Central memory CD8-positive, alpha-beta T cell (primary cell): Measurements from ENCODE around the gene C12orf56.

Experiments used
- ATAC-seq: fragments of 150-1000 bp; cut with Tn5 transposase; replicated peaks from 2 replicates; pipeline ENCODE4 v1.10.0; 2022; ENCODE audit warnings: mild to moderate bottlenecking, moderate FRiP score, moderate number of reproducible peaks; ENCODE audit not compliant: poor library complexity, severe bottlenecking; ENCODE audit errors: extremely low read depth
- DNase-seq, 2 donors: peaks; one replicate each; pipeline ENCODE4 v3.0.0; 2021; ENCODE audit warnings: low spot score in 2 of 2
- H3K27ac Mint-ChIP-seq: one replicate; pipeline ENCODE4 v1.8.0; 2022; ENCODE audit warnings: low read depth, mild to moderate bottlenecking, moderate library complexity, mixed read lengths
- H3K27me3 Mint-ChIP-seq: one replicate; pipeline ENCODE4 v1.8.0; 2022; ENCODE audit warnings: mixed read lengths
- H3K36me3 Mint-ChIP-seq: one replicate; pipeline ENCODE4 v1.8.0; 2022; ENCODE audit warnings: mild to moderate bottlenecking, moderate library complexity, mixed read lengths; ENCODE audit not compliant: insufficient read depth
- H3K4me1 Mint-ChIP-seq: one replicate; pipeline ENCODE4 v1.8.0; 2022; ENCODE audit warnings: mixed read lengths
- H3K4me3 Mint-ChIP-seq: one replicate; pipeline ENCODE4 v1.8.0; 2022; ENCODE audit warnings: mild to moderate bottlenecking, moderate library complexity, mixed read lengths
- H3K9me3 Mint-ChIP-seq: one replicate; pipeline ENCODE4 v1.8.0; 2022; ENCODE audit warnings: mixed read lengths

Gene C12orf56

DNA sequence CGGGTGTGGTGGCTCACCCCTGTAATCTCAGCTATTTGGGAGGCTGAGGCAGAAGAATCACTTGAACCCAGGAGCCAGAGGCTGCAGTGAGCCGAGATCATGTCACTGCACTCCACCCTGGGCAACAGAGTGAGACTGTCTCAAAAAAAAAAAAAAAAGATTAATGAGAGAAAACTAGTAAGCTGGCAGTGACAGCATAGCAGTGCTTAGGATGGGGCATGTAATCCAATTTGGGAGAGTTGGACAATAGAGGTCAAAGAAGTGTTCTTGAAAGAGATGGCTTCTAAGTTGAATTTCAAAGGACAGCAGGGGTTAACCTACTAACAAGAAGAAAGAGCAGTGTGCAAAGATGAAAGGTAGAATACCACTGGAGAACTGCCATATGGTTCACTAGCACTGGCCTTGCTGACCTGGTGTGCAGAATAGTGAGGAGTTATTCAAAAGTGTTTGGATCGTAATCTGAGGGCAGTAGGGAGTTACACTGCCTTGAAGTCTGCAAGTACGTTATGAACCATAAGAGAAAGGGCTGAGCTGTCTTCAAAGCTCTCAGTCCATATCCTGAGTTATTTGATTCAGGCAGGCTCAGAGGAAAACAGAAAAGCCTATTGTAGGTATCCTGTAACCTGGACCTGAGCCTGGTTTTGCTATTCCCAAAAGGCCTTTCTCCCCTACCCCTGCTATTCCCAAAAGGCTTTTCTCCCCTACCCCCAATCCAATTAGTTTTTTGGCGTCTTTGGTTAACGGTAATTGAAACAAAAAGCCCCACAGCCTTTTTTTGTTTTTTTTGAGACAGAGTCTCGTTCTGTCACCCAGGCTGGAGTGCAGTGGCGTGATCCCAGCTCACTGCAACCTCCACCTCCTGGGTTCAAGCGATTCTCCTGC, 17.0 kb upstream of the C12orf56 start:
- Mint-ChIP-seq H3K4me3 (no peak overlapping the region), H3K27me3 (no peaks in the 10 kb centered on the region), H3K36me3 (peaks cover 20% of the 10 kb centered on the region), H3K4me1 (peaks cover 15% of the 10 kb centered on the region), H3K9me3 (no peaks in the 10 kb centered on the region), H3K27ac (no peak overlapping the region)
- DNase-seq, result no peak
- ATAC-seq, result no peak

DNA sequence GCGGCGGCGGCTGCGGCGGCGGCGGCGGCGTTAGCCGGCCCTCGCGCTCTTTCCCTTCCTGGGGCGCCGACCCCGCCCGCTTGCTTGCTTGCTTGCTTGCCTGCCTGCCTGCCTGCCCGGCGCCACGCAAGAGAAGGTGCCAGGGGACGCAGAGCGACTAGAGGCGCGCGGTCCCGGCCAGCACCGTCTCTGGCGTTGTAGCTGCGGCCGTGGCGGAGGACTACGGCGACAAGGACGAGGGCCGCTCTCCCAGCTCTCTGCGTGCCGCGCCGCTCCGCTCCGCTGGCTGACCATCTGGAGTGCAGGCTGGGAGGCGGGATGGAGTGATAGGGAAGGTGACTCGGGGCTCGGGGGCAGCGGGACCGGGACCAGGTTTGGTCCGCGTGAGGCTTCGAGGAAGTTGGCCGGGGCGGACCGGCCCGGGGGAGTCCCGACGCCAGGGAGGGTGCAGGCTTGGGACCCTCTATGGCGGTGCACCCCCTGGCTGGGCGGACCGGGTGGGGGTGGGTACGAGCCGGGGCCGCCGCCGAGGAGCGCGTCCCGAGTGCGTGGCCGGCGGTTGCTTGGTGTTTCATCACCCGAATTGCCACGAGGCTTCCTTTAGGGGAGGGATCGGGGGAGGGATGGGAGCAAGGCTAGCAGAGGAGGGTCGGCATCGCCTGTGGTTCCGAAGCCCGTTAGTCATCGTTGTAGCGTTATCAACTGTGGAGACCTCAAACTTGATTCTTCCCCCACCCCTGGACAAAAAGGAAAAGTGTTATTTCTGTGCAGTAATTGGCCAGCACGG, 14.1 kb upstream of the C12orf56 start:
- DNase-seq (no peak), ATAC-seq (peak; percentile 3)
- H3K9me3 Mint-ChIP-seq, result no peaks in the 10 kb centered on the region
- H3K36me3 Mint-ChIP-seq, result peaks cover 7% of the 10 kb centered on the region
- H3K4me1 Mint-ChIP-seq, result peaks cover 21% of the 10 kb centered on the region
- H3K27me3 Mint-ChIP-seq, result no peaks in the 10 kb centered on the region
- H3K27ac Mint-ChIP-seq, result peak overlapping the region; percentile 92
- H3K4me3 Mint-ChIP-seq, result peak overlapping the region; percentile 97

DNA sequence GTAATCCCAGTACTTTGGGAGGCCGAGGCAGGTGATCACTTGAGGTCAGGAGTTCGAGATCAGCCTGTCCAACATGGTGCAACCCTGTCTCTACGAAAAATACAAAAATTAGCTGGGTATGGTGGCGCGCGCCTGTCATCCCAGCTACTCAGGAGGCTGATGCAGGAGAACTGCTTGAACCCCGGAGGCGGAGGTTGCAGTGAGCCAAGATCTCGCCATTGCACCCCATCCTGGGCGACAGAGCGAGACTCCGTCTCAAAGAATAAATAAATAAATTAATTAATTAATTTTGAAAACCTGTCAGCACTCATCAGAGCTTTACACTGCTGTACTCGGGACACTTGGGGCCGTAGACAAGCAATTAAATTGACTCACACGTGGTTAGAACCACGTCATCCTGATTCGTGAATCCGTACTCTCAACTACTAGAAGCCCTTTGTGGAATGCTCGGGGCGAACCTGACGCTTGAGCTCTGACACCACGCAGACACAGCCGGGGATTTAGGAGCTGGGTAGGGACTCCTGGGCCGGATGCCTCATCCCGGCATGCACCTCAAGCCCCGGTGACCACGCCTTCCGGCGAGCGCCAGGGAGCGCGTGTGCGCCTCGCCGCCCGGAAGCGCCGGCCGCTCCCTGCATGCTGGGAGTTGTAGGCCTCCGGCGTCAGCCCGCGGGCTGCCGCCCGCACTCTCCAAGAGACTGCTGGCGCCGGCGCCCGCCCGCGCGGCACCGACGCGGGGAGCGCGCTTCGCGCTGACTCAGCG, 13.3 kb upstream of the C12orf56 start, which contains the start of gene XPOT:
XPOT (plus strand) TSS at position 686 of the 763 bp plus-strand sequence. CDS start 5,644 bp downstream, outside the sequence.
- Mint-ChIP-seq H3K27me3 (no peaks in the 10 kb centered on the region), H3K4me1 (peaks cover 21% of the 10 kb centered on the region), H3K4me3 (peak within 1 kb of the TSS; percentile 97), H3K27ac (peak within 1 kb of the TSS; percentile 92), H3K9me3 (no peaks in the 10 kb centered on the region), H3K36me3 (peaks cover 7% of the 10 kb centered on the region)
- DNase-seq, result peak; percentile 79 to 86
- ATAC-seq, result peak; percentile 94

DNA sequence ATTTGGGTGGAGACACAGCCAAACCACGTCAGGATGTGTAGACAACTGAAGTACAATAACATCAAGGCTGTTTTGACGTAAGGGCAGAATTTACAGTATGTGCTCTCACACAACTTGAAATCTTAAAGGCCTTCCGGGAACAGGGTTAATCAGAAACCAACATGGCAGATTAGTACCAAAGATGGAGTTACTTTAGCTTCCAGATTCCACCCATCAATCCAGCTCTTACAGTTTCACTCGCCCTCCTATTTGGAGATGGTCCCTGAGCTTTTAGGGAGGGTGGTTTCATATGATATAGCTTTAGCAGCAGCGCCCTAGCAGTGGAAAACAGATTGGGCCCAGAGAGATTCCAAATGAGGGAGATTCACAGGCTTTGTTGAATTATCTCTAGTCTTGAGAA, 11.6 kb upstream of the C12orf56 start:
- Mint-ChIP-seq H3K4me1 (peaks cover 15% of the 10 kb centered on the region), H3K36me3 (peaks cover 7% of the 10 kb centered on the region), H3K9me3 (no peaks in the 10 kb centered on the region), H3K27me3 (no peaks in the 10 kb centered on the region), H3K4me3 (no peak overlapping the region), H3K27ac (peak overlapping the region; percentile 17)
- no peak for DNase-seq
- no peak for ATAC-seq

DNA sequence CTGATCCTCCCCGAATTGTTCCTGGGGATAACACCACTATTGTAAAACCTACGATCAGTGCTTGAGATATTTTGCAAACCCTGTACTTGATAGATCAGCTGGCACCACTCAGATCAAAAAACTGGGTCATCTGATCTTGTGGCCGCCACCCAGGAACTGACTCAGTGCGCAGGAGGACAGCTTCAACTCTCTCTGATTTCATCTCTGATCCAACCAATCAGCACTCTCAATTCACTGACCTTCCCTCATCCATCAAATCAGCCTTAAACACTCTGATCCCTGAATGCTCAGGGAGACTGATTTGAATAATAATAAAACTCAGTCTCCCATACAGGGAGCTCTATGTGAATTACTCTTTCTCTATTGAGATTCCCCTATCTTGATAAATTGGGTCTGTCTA, 9.5 kb upstream of the C12orf56 start:
- Mint-ChIP-seq H3K27ac (no peak overlapping the region), H3K4me1 (peaks cover 6% of the 10 kb centered on the region), H3K36me3 (peaks cover 3% of the 10 kb centered on the region), H3K27me3 (no peaks in the 10 kb centered on the region), H3K4me3 (no peak overlapping the region), H3K9me3 (no peaks in the 10 kb centered on the region)
- ATAC-seq (no peak), DNase-seq (no peak)

DNA sequence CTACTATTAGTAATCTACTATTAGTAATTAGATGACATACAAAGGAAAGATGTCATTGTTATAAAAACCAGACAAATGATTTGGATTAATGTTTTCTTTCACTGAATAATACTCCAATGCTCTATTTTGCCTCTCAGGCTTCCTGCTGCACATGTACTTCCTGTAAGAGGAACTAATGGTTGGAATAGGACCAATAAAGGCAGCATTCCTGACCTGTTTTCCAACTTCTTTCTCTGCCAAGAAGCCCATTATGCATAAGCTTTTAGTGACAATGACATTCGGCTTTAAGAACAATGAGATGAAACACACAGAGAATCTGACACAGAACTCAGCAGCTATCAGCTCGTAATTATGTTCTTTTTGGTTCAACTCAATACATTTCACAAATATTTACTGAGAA, 5.2 kb upstream of the C12orf56 start:
- Mint-ChIP-seq H3K4me3 (no peak overlapping the region), H3K36me3 (no peaks in the 10 kb centered on the region), H3K9me3 (no peaks in the 10 kb centered on the region), H3K27ac (no peak overlapping the region), H3K4me1 (peaks cover 6% of the 10 kb centered on the region), H3K27me3 (peaks cover 20% of the 10 kb centered on the region)
- no peak for DNase-seq
- ATAC-seq, result no peak

DNA sequence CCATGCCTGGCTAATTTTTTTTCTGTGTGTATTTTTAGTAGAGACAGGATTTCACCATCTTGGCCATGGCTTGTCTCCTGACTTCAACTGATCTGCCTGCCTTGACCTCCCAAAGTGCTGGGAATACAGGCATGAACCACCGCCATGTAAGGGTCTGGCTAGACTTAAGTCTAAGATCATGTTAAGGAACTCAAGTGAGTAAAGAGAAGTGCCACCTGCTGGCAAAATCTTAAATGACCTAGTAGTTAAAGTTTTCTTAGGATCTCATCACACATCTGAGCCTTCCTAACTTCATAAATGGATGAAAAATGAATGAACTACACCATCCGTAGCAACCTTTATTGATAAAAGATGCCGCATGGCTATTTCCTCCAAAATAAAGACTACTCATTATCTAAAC, 1.7 kb upstream of the C12orf56 start:
- H3K9me3 Mint-ChIP-seq, result no peaks in the 10 kb centered on the region
- H3K4me1 Mint-ChIP-seq, result no peaks in the 10 kb centered on the region
- no peak overlapping the region for H3K27ac Mint-ChIP-seq
- no peak for ATAC-seq
- H3K4me3 Mint-ChIP-seq, result no peak overlapping the region
- no peak for DNase-seq
- no peaks in the 10 kb centered on the region for H3K36me3 Mint-ChIP-seq
- H3K27me3 Mint-ChIP-seq, result peaks cover 23% of the 10 kb centered on the region

DNA sequence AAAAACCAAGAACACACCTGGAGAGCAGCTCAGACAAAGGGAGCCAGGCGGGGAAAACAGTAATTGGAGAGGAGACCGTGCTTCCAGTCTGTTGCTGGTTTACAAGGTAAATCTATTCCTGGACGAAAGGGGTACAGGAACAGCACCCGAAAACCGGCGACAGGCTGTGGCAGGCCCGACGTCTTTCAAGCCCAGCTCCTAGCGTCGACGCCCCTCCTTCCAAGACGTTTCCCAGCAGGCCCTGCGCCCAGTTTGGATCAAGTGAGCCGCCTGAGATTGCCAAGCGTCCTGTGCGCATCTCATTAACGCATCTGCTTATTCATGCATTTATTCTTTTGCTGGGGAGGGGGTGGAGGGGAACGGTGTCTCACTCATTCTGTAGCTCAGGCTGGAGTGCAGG, 1.4 kb downstream of the C12orf56 start:
- H3K4me3 Mint-ChIP-seq, result no peak overlapping the region
- ATAC-seq (no peak), DNase-seq (no peak)
- H3K27me3 Mint-ChIP-seq, result peaks cover 23% of the 10 kb centered on the region
- no peaks in the 10 kb centered on the region for H3K36me3 Mint-ChIP-seq
- H3K9me3 Mint-ChIP-seq, result no peaks in the 10 kb centered on the region
- no peak overlapping the region for H3K27ac Mint-ChIP-seq
- H3K4me1 Mint-ChIP-seq, result no peaks in the 10 kb centered on the region

DNA sequence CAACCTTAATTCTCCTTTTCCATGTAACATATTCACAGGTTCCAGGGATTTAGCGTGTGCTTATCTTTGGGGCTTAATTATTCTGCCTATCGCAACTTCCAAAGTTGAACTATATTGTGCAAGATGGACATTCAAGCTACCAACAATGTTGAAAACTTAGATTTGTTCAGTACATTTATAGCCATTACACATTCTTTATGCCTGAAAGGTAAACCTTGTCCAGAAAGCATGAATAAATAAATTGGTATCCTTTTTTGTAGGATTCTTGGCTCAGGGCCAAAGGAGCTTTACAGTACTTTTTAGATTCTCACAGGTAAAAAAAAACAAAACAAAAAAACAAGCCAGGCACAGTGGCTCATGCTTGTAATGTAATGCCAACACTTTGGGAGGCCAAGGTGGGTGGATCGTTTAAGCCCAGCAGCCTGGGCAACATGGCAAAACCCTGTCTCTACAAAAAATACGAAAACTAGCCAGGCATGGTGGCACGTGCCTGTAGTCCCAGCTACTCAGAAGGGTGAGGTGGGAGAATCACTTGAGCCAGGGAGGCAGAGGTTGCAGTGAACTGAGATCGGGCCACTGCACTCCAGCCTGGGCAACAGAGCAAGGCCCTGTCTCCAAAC, 3.3 kb downstream of the C12orf56 start:
- no peaks in the 10 kb centered on the region for H3K9me3 Mint-ChIP-seq
- H3K4me3 Mint-ChIP-seq, result no peak overlapping the region
- no peak for ATAC-seq
- peaks cover 27% of the 10 kb centered on the region for H3K27me3 Mint-ChIP-seq
- no peak for DNase-seq
- no peaks in the 10 kb centered on the region for H3K36me3 Mint-ChIP-seq
- H3K27ac Mint-ChIP-seq, result no peak overlapping the region
- H3K4me1 Mint-ChIP-seq, result no peaks in the 10 kb centered on the region

DNA sequence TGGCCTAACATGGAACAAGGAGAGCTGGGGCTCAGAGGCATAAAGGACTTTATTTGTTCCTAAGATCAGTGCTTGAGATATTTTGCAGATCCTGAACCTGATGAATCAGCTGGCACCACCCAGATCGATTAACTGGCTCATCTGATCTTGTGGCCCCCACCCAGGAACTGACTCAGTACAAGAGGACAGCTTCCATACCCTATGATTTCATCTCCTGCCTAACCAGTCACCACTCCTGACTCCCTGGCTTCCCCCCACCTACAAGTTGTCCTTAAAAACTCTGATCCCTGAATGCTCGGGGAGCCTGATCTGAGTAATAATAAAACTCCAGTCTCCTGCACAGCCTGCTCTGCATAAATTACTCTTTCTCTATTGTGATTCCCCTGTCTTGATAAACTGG, 5.1 kb downstream of the C12orf56 start:
- peaks cover 12% of the 10 kb centered on the region for H3K9me3 Mint-ChIP-seq
- H3K27ac Mint-ChIP-seq, result no peak overlapping the region
- DNase-seq, result no peak
- no peak for ATAC-seq
- H3K36me3 Mint-ChIP-seq, result no peaks in the 10 kb centered on the region
- H3K27me3 Mint-ChIP-seq, result peaks cover 19% of the 10 kb centered on the region
- no peak overlapping the region for H3K4me3 Mint-ChIP-seq
- no peaks in the 10 kb centered on the region for H3K4me1 Mint-ChIP-seq

DNA sequence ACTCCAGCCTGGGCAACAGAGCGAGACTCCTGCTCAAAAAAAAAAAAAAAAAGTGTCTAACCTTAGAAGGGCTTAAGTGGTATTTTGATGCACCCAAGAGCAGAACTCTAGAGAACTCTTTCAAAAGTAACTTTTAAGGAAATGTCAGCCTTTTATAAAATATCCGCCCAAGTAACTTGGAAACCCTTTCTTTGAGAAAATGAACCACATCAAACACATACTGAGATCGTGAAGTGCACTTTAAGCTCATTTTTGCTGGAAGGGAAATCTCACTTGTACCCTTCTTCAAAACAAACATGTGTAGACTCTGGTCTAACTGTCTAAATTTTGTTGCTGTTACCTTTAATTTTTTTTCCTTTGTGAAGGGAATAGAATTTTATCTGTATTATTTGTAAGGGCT, 5.5 kb downstream of the C12orf56 start:
- H3K4me1 Mint-ChIP-seq, result no peaks in the 10 kb centered on the region
- H3K9me3 Mint-ChIP-seq, result peaks cover 16% of the 10 kb centered on the region
- peaks cover 19% of the 10 kb centered on the region for H3K27me3 Mint-ChIP-seq
- H3K36me3 Mint-ChIP-seq, result no peaks in the 10 kb centered on the region
- DNase-seq (no peak), ATAC-seq (no peak)
- no peak overlapping the region for H3K27ac Mint-ChIP-seq
- no peak overlapping the region for H3K4me3 Mint-ChIP-seq

DNA sequence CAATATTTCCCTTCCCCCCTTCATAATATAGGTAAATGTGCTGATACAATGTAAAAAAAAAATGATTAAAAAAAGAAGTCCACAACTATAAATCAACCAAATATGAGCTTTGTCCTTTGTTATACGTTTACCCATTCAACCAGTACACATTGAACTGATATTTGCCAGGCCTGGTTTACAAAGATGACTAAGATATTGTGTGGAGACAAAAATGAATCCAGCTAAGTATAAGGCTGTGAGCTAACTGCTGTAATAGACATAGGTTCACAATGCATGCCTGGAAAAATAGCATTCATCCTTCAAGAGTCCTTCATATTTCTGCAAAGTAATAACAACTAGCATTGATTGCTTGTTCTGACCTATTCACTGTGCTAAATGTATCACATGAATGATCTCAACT, 6.9 kb downstream of the C12orf56 start:
- Mint-ChIP-seq H3K27me3 (peaks cover 19% of the 10 kb centered on the region), H3K9me3 (peaks cover 16% of the 10 kb centered on the region), H3K4me1 (no peaks in the 10 kb centered on the region), H3K36me3 (no peaks in the 10 kb centered on the region), H3K4me3 (no peak overlapping the region), H3K27ac (no peak overlapping the region)
- DNase-seq, result no peak
- ATAC-seq, result no peak
